Measurements from ENCODE around the gene TAF10. TPM values are rescaled to one million over a fixed set of nuclear protein-coding genes. Genes with fewer than 3 reads are reported as not detected.

Gene TAF10
- total and polyA plus RNA-seq, 8 donors = 15.8 to 234 (median 157) TPM

DNA sequence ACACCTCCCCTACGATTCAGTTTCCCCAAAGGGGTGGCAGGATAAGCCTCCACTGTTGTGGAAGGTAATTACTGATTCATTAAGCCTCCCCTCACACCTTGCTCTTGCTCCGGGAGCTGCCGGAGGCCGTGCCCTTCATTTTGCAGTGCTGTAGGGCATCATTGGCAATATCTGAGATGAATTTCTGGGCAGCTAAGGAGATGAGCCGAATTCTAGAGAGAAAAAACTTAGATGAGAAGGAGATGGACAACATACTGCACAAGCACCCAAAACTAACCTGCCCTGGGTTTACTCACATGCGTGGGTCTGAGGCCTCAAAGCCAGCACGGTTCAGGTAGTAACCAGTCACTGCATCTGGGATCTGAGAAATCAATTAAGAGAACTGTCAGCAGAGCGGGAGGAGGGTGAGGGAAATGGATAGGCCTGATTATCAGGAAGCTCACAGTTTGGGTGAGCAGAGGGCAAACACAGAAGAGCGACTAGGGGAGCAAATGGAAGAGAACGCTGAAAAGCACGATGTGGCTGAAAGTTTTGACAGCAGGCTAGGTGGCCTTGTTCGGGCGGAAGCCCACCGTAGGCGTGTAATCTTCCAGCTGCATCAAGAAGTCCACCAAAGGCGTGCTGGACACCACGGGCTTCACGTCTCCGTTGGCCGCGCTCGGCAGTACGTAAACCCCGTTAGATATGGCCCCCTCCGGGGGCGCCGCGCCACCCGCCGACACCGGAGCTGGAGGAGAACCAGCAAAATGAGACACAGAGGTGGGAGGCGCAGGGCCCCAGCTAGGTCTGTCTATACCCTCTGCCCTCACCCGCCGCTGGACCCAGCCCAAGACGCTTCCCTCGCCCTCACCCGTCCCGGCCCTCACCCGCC lies 689 bp downstream of the TAF10 start:
- Histone ChIP-seq H3K9me3 (no peaks in the 10 kb centered on the region), H3K4me3 (peak overlapping the region; percentile 84 to 89 (median 86)), H3K4me1 (peaks cover 45 to 66% (median 56%) of the 10 kb centered on the region in 4 donors), H3K27ac (peak overlapping the region; percentile 97 to 100 (median 99)), H3K27me3 (no peaks in the 10 kb centered on the region), H3K36me3 (peaks cover 46 to 63% (median 59%) of the 10 kb centered on the region in 4 donors)
- TF ChIP-seq, protein P1, sequence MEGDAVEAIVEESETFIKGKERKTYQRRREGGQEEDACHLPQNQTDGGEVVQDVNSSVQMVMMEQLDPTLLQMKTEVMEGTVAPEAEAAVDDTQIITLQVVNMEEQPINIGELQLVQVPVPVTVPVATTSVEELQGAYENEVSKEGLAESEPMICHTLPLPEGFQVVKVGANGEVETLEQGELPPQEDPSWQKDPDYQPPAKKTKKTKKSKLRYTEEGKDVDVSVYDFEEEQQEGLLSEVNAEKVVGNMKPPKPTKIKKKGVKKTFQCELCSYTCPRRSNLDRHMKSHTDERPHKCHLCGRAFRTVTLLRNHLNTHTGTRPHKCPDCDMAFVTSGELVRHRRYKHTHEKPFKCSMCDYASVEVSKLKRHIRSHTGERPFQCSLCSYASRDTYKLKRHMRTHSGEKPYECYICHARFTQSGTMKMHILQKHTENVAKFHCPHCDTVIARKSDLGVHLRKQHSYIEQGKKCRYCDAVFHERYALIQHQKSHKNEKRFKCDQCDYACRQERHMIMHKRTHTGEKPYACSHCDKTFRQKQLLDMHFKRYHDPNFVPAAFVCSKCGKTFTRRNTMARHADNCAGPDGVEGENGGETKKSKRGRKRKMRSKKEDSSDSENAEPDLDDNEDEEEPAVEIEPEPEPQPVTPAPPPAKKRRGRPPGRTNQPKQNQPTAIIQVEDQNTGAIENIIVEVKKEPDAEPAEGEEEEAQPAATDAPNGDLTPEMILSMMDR (IDR thresholded peaks at IDR 0.05) = no peak
- TF ChIP-seq POLR2AphosphoS5 (IDR thresholded peaks at IDR 0.05) = peak in 1 of 3 donors; percentile 47
- no peak for DNase-seq
- 7 to 12% (median 12%) methylated on average over 32 to 39 of the region's 39 CpGs for WGBS, 5 donors
- intact Hi-C loops (cut with DNase I; ENCODE audit: low total_unique reads) = no loop called here

DNA sequence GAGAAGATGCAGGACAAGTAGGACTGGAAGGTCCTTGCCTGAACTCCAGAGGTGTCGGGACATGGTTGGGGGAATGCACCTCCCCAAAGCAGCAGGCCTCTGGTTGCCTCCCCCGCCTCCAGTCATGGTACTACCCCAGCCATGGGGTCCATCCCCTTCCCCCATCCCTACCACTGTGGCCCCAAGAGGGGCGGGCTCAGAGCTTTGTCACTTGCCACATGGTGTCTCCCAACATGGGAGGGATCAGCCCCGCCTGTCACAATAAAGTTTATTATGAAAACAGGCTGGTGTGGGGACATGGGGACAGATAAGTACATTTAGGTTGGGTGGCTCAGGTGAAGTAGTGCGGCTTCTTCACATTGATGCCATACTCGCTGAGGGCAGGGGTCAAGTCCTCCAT lies 1.4 kb downstream of the TAF10 start:
- WGBS, 5 donors = 86 to 93% (median 91%) methylated on average over 6 of the region's 6 CpGs
- no peaks in the 10 kb centered on the region for H3K27me3 ChIP-seq
- no peak for DNase-seq
- peak overlapping the region; percentile 97 to 100 (median 99) for H3K27ac ChIP-seq
- intact Hi-C loops (cut with DNase I; ENCODE audit: low total_unique reads) = no loop called here
- H3K4me1 ChIP-seq = peaks cover 52 to 73% (median 63%) of the 10 kb centered on the region in 4 donors
- H3K9me3 ChIP-seq = no peaks in the 10 kb centered on the region
- TF ChIP-seq POLR2AphosphoS5 (IDR thresholded peaks at IDR 0.05) = no peak
- no peak for TF ChIP-seq EP300 (IDR thresholded peaks at IDR 0.05)
- TF ChIP-seq POLR2A (IDR thresholded peaks at IDR 0.05) = no peak
- TF ChIP-seq, protein P1 (IDR thresholded peaks at IDR 0.05) = no peak
- H3K36me3 ChIP-seq = peaks cover 39 to 55% (median 52%) of the 10 kb centered on the region in 4 donors
- peak overlapping the region in 3 of 4 donors; percentile 84 to 89 (median 86) for H3K4me3 ChIP-seq

DNA sequence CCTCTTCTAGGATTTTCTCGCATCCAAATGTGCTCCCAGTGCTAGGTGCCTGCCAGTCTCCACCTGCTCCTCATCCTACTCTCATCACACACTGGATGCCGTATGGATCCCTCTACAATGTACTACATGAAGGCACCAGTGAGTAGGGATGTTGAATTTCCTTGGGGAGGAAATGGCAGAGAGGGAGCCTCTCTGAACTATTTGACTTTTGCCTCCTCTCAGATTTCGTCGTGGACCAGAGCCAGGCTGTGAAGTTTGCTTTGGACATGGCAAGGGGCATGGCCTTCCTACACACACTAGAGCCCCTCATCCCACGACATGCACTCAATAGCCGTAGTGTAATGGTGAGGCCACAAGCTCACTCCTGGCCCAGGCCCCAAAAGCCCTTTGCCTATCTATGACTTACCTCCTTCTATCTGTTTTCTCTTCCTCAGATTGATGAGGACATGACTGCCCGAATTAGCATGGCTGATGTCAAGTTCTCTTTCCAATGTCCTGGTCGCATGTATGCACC lies 2.5 kb downstream of the TAF10 start:
- Histone ChIP-seq H3K27ac (peak overlapping the region in 4 of 5 donors; percentile 97 to 100 (median 99)), H3K36me3 (peaks cover 31 to 45% (median 42%) of the 10 kb centered on the region in 4 donors), H3K27me3 (no peaks in the 10 kb centered on the region), H3K4me1 (peaks cover 63 to 84% (median 73%) of the 10 kb centered on the region in 4 donors), H3K4me3 (no peak overlapping the region), H3K9me3 (no peaks in the 10 kb centered on the region)
- intact Hi-C loops (cut with DNase I; ENCODE audit: low total_unique reads) = loop anchor here (10.0 kb wide), 1 partner anchor 75 kb away; the partner anchor contains the start of gene MRPL17
- DNase-seq = no peak
- 69 to 82% (median 77%) methylated on average over 8 of the region's 8 CpGs for WGBS, 5 donors
- TF ChIP-seq POLR2A (IDR thresholded peaks at IDR 0.05) (no peak), EP300 (IDR thresholded peaks at IDR 0.05) (no peak), POLR2AphosphoS5 (IDR thresholded peaks at IDR 0.05) (no peak)
- TF ChIP-seq, protein P1 (IDR thresholded peaks at IDR 0.05) = no peak

DNA sequence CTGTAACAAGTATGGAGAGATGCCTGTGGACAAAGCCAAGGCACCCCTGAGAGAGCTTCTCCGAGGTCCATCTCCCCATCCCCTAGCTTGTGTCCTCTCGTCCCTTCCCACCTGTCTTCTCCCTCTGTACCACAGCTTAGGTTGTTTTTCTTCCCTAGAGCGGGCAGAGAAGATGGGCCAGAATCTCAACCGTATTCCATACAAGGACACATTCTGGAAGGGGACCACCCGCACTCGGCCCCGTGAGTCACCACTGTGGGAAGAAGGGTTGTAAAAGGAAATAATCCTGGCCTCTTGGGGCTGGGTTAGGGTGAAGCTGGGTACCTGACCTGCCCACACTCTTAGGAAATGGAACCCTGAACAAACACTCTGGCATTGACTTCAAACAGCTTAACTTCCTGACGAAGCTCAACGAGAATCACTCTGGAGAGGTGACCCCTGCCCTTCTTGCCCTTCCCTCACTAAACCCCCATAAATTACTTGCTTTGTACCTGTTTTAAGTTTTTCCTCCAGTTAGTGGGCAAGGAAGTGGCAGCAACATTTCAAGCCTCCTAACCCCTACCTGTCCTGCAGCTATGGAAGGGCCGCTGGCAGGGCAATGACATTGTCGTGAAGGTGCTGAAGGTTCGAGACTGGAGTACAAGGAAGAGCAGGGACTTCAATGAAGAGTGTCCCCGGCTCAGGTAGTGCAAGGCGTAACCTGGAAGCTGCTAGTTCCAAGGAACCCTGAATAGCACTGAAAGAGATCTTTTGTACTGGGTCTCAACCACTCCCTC lies 3.1 kb downstream of the TAF10 start:
- Histone ChIP-seq H3K36me3 (peaks cover 31 to 40% (median 37%) of the 10 kb centered on the region in 4 donors), H3K27me3 (no peaks in the 10 kb centered on the region), H3K4me3 (no peak overlapping the region), H3K9me3 (no peaks in the 10 kb centered on the region), H3K4me1 (peaks cover 63 to 87% (median 74%) of the 10 kb centered on the region in 4 donors), H3K27ac (peak overlapping the region; percentile 16 to 100 (median 99))
- 72 to 89% (median 86%) methylated on average over 14 of the region's 14 CpGs for WGBS, 5 donors
- DNase-seq = peak in 1 of 2 donors; percentile 8
- intact Hi-C loops (cut with DNase I; ENCODE audit: low total_unique reads) = loop anchor here (10.0 kb wide), 1 partner anchor 76 kb away; the partner anchor contains the start of gene MRPL17
- peak in 1 of 3 donors; percentile 3 for TF ChIP-seq POLR2AphosphoS5 (IDR thresholded peaks at IDR 0.05)
- TF ChIP-seq, protein P1 (IDR thresholded peaks at IDR 0.05) = no peak

All from stomach (tissue), 9 donors.